Stomach smooth muscle (tissue), 2 donors: ENCODE measurements around the gene LGALS7.
"Not testable (repeated sequence)": the region's sequence is repeated elsewhere in the genome, so short reads cannot be mapped to it uniquely, and the experiment has no call there.

ENCODE experiments used
- H3K27ac ChIP-seq: one replicate; pipeline ENCODE4 v1.7.0; 2013; ENCODE audit warnings: mild to moderate bottlenecking, low read length, inconsistent platforms
- H3K27me3 ChIP-seq, 2 donors: one replicate each; pipeline ENCODE4 v1.7.0; 2013; ENCODE audit warnings: low read length in 2 of 2; ENCODE audit not compliant: insufficient read depth in 2 of 2, control insufficient read depth in 1 of 2
- H3K36me3 ChIP-seq, 2 donors: one replicate each; pipeline ENCODE4 v1.7.0; 2013; ENCODE audit warnings: low read length in 2 of 2; ENCODE audit not compliant: control insufficient read depth in 2 of 2, insufficient read depth in 2 of 2
- H3K4me1 ChIP-seq: one replicate; pipeline ENCODE4 v1.7.0; 2013; ENCODE audit warnings: low read length; ENCODE audit not compliant: control insufficient read depth, insufficient read depth
- H3K4me3 ChIP-seq, 2 donors: one replicate each; pipeline ENCODE4 v1.7.0; 2013; ENCODE audit warnings: low read length in 2 of 2
- H3K9ac ChIP-seq, 2 donors: one replicate each; pipeline ENCODE4 v1.7.0; 2013; ENCODE audit warnings: low read length in 2 of 2, mild to moderate bottlenecking in 1 of 2
- H3K9me3 ChIP-seq, 2 donors: one replicate each; pipeline ENCODE4 v1.7.0; 2013; ENCODE audit warnings: low read length in 2 of 2; ENCODE audit not compliant: control insufficient read depth in 2 of 2
- donor health status: healthy.
- donor health status: Pancreatic carcinoma.

Gene LGALS7

GRCh38 chr19:38770228-38770948 lies 2.9 kb downstream of the LGALS7 start:
- not testable (repeated sequence) for H3K27ac ChIP-seq, H3K9ac ChIP-seq, H3K36me3 ChIP-seq, H3K4me1 ChIP-seq, H3K27me3 ChIP-seq, H3K9me3 ChIP-seq
- peak overlapping the region; percentile 22 to 57 for H3K4me3 ChIP-seq

GRCh38 chr19:38769635-38770211 lies 3.6 kb downstream of the LGALS7 start:
- Histone ChIP-seq H3K9ac (no peak overlapping the region), H3K36me3 (no peaks in the 10 kb centered on the region), H3K4me1 (peaks cover 4% of the 10 kb centered on the region), H3K27me3 (peaks cover 0 to 5% of the 10 kb centered on the region in 2 donors), H3K27ac (no peak overlapping the region), H3K4me3 (peak overlapping the region; percentile 22 to 57), H3K9me3 (no peaks in the 10 kb centered on the region)

GRCh38 chr19:38766276-38767047 lies 6.9 kb downstream of the LGALS7 start:
- Histone ChIP-seq H3K9ac (no peak overlapping the region), H3K9me3 (no peaks in the 10 kb centered on the region), H3K36me3 (no peaks in the 10 kb centered on the region), H3K4me1 (peaks cover 4% of the 10 kb centered on the region), H3K27ac (no peak overlapping the region), H3K4me3 (no peak overlapping the region), H3K27me3 (peaks cover 0 to 5% of the 10 kb centered on the region in 2 donors)

GRCh38 chr19:38765214-38765613 lies 8.1 kb downstream of the LGALS7 start:
- H3K9me3 ChIP-seq, result no peaks in the 10 kb centered on the region
- H3K27me3 ChIP-seq, result peaks cover 0 to 5% of the 10 kb centered on the region in 2 donors
- H3K9ac ChIP-seq, result no peak overlapping the region
- H3K36me3 ChIP-seq, result no peaks in the 10 kb centered on the region
- no peak overlapping the region for H3K4me3 ChIP-seq
- peaks cover 4% of the 10 kb centered on the region for H3K4me1 ChIP-seq
- no peak overlapping the region for H3K27ac ChIP-seq

- H3K36me3 ChIP-seq, result no peaks in the 10 kb centered on the region
- no peak overlapping the region for H3K4me3 ChIP-seq
- H3K9ac ChIP-seq, result no peak overlapping the region
- no peaks in the 10 kb centered on the region for H3K9me3 ChIP-seq
- peaks cover 0 to 3% of the 10 kb centered on the region in 2 donors for H3K27me3 ChIP-seq
- H3K4me1 ChIP-seq, result no peaks in the 10 kb centered on the region
- H3K27ac ChIP-seq, result no peak overlapping the region
Observed at GRCh38 chr19:38763795-38764220, 9.5 kb downstream of the LGALS7 start.

GRCh38 chr19:38761884-38762389 lies 11.4 kb downstream of the LGALS7 start:
- H3K4me1 ChIP-seq, H3K9me3 ChIP-seq, H3K9ac ChIP-seq, H3K27me3 ChIP-seq, H3K36me3 ChIP-seq, H3K27ac ChIP-seq, H3K4me3 ChIP-seq: not testable (repeated sequence)

GRCh38 chr19:38760805-38761517 lies 12.4 kb downstream of the LGALS7 start:
- H3K4me1 ChIP-seq, H3K9ac ChIP-seq, H3K27ac ChIP-seq, H3K9me3 ChIP-seq, H3K36me3 ChIP-seq, H3K27me3 ChIP-seq, H3K4me3 ChIP-seq: not testable (repeated sequence)

GRCh38 chr19:38759590-38760003 lies 13.7 kb downstream of the LGALS7 start:
- no peak overlapping the region for H3K27ac ChIP-seq
- no peaks in the 10 kb centered on the region for H3K4me1 ChIP-seq
- H3K9me3 ChIP-seq, result no peaks in the 10 kb centered on the region
- no peaks in the 10 kb centered on the region for H3K27me3 ChIP-seq
- H3K36me3 ChIP-seq, result no peaks in the 10 kb centered on the region
- no peak overlapping the region for H3K9ac ChIP-seq
- no peak overlapping the region for H3K4me3 ChIP-seq

- H3K27ac ChIP-seq, H3K9me3 ChIP-seq, H3K4me1 ChIP-seq, H3K9ac ChIP-seq, H3K4me3 ChIP-seq, H3K36me3 ChIP-seq, H3K27me3 ChIP-seq: not testable (repeated sequence)
Observed at GRCh38 chr19:38754196-38754595, 19.1 kb downstream of the LGALS7 start.

GRCh38 chr19:38753783-38754182 lies 19.5 kb downstream of the LGALS7 start:
- H3K9me3 ChIP-seq, H3K9ac ChIP-seq, H3K27ac ChIP-seq, H3K4me3 ChIP-seq, H3K36me3 ChIP-seq, H3K27me3 ChIP-seq, H3K4me1 ChIP-seq: not testable (repeated sequence)
